ENCODE results near the gene SLC44A5.

DNA sequence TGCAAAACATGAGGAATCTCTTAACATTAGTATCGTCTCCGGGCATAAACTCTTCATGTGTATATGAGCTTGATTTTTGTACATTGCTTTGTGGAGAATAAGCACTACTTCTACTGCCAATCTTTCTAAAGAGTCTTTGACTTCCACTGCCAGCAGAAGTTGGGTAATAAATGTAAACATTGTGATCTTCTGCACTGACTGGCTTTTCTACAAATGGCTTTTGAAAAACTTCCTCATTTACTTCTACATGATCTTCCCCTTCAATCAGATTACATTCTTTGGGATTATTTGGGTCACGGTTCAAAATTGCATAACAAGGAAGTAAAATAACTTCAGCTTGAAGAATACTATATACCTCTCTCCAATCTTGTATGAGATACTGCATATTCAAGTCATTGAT, 30.4 kb upstream of the SLC44A5 start:
- TF ChIP-seq POLR2AphosphoS5 (IDR thresholded peaks at IDR 0.05) (no peak), POLR2A (IDR thresholded peaks at IDR 0.05) (no peak)
- TF ChIP-seq, protein P1, sequence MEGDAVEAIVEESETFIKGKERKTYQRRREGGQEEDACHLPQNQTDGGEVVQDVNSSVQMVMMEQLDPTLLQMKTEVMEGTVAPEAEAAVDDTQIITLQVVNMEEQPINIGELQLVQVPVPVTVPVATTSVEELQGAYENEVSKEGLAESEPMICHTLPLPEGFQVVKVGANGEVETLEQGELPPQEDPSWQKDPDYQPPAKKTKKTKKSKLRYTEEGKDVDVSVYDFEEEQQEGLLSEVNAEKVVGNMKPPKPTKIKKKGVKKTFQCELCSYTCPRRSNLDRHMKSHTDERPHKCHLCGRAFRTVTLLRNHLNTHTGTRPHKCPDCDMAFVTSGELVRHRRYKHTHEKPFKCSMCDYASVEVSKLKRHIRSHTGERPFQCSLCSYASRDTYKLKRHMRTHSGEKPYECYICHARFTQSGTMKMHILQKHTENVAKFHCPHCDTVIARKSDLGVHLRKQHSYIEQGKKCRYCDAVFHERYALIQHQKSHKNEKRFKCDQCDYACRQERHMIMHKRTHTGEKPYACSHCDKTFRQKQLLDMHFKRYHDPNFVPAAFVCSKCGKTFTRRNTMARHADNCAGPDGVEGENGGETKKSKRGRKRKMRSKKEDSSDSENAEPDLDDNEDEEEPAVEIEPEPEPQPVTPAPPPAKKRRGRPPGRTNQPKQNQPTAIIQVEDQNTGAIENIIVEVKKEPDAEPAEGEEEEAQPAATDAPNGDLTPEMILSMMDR (IDR thresholded peaks at IDR 0.05): no peak
